NCI-H510A (cell line): Measurements from ENCODE around the gene CACNA2D4.

Source experiments
- DNase-seq: peaks from one replicate; lab custom pipeline; 2025; lab: John Stamatoyannopoulos, UW

Gene CACNA2D4

DNA sequence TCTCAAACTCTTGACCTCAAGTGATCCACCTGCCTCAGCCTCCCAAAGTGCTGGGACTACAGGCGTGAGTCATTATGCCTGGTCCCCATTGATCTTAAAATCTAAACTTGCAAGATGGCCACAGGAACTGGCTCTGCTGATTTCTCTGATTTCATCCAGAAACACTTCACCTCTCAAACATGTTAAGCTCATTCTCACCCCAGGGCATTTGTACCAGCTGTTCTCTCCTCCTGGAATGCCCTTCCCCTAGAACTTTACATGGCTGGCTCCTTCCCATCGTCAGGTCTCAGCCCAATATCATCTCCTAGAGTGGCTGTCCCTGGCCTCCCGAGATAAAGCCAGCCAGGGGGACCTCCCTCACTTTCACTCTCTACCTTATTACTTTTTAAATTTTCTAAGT, 103.3 kb downstream of the CACNA2D4 start:
- no peak for DNase-seq

- DNase-seq: no peak
Measured at GRCh38 chr12:1814266-1814665, 104.2 kb downstream of the CACNA2D4 start.

DNA sequence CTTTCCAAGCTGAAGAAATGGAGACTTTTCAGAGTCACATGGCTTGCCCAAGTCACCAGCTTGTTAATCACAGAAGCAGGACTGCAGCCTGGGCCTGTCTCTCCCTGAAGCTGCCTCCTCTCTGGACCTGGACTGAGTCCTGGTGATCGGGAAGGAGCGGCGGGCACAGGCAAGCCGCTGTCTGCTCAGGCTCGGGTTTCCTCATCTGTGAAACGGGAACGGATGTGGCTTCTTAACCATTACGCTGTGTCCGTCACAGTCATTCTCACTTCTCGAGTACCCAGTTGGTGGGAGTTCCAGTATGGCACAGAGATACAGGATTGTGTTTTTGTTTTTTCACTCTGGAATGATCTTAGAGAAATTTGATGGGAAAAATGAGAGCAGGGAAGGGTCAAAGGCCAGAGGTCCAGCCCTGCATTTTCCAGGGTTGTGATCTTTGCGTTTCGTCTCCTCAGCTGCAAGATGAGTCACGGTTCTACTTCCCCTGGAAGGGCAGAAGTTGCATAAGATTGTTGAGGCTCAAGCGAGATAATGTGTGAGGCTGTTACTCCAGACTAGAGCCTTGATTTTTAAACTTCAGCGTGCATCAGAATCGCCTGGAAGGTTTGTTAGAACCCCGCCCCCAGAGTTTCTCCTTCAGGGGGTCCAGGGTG, 105.7 kb downstream of the CACNA2D4 start:
- DNase-seq: no peak

GRCh38 chr12:1811948-1812291, 106.5 kb downstream of the CACNA2D4 start:
- DNase-seq: no peak

DNA sequence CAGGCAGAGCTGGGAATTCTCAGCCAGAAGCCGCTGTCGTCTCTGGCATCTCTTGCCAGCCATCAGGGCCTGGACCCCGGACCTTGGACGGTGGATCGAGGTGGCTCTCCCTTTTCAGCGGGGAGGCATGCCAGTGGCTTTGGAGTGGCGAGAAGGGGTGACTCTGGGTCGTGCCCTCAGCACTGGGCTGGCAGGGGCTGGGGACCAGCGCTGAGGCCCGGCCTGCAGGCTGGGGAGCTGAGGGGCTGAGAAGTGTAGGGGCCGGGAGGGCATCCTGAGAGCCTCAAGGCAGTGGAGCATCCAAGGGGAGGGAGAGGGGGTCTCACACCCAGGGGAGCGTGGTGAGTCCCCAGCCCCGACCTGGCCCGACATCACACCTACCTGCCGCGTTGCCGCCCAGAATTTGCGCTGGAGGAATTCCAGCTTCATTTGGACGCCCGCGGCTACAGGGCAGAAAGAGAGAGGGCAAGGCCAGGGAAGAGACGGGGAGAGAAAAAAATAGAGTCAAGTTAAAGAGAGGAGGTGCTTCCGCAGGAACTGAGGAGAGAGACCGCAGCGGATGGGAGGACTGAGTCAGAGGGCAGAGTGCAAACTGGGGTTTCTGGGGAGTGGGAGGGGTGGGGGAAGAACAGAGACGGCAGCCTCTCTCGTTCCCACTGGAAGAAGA, 107.0 kb downstream of the CACNA2D4 start:
- no peak for DNase-seq

- no peak for DNase-seq
Measured at GRCh38 chr12:1810931-1811280, 107.5 kb downstream of the CACNA2D4 start.

DNA sequence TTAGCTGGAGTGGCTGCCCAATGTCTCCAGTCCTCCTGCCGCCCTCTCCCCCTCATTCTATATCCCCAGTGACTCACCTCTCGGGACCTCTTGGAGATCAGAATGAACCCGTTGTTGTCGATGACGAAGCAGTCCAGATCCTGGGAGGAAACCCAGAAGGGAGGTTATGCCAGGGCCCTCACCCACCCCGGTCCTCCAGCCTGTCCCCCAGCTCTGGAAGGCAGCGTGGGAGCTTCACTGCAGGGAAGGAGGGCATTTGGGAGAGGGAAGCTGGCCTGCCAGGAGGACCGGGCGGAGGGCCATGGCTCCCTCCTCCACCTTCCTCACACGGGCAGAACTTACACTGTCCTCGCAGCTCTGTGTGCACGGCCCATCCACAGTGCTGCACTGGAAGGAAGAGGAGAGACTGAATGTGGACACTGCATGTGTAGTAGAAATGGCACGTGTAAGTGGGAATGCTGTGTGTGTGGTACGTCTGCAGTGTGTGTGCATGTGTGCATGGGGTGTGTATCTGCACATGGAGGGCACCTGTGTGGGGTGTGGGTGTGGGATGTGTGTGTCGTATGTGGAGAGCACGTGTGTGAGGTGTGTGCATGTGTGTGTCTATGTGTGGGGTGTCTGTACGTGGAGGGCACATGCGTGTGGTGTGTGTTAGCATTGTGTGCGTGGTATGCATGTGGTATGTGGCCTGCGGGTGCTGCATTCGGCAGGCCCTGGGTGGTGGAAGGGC, 108.1 kb downstream of the CACNA2D4 start:
- DNase-seq: no peak

GRCh38 chr12:1809591-1810190, 108.8 kb downstream of the CACNA2D4 start:
- DNase-seq: no peak

- DNase-seq: no peak
Measured at GRCh38 chr12:1808798-1809480, 109.5 kb downstream of the CACNA2D4 start.

DNA sequence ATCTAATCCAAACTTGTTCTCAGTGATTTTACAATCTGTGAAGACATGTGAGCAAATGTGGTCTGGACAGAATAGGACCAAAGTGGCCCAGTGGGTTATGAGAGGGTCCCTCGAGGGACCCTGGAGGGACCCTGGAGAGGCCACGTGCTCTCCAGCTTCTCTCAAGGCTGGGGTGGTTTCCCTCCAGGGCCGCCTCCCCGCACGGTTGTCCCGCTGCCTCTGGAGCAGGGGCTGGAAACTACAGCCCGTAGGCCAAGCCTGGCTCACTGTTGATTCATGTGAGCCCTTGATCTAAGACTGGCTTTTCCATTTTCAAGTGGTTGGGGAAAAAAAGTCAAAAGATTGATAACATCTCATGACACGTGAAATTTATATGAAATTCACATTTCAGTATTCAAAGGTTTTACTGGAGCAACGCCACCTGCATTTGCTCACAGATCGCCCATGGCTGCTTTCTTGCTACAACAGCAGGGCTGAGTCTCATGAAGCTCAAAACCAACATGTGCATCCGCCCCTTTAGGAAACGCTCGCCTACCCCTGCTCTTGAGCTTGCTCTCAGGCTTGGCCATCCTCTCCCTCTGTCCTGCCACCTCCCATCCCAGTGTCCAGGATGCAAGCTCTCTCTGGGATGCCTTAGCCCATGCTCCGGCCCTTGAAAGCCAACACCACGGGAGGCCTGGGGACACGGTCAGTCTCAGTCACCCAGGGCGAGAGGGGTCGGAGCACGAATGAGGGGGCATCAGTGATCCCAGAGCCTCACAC, 110.2 kb downstream of the CACNA2D4 start:
- DNase-seq: no peak

- DNase-seq: no peak
Measured at GRCh38 chr12:1807087-1807860, 111.2 kb downstream of the CACNA2D4 start.

- no peak for DNase-seq
Measured at GRCh38 chr12:1806301-1807086, 112.0 kb downstream of the CACNA2D4 start.

DNA sequence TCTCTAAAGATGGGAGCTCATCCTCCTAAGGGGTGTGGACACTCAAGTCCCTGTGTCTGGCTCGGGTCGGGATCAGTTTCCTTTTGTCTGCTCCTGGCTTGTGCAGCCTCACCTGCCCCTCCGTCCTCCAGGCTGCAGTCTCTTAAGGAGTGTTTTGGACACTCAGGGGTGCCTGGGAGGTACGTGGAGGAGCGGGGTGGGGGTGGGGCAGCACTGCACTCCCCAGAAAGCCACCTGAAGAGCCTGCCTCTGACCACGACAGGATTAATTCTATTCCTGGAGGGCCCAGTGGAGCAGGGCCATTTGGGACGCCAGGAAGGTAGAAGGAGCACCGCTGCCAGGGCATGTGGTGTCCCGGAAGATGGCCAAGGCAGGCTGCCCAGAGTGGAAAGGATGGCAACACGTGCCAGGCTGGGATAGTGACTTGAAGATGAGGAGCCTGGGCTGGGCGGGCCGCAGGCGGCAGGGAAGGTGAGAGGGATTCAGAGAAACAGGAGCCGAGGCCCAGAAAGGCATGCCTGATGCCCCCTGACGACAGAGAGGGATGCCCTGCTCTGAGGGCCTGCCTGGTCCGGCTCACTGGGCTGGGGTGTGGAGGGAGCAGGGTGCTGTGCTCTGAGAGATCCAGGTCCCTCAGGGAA, 112.9 kb downstream of the CACNA2D4 start:
- DNase-seq: no peak

GRCh38 chr12:1804545-1805332, 113.7 kb downstream of the CACNA2D4 start:
- DNase-seq: peak; percentile 80

DNA sequence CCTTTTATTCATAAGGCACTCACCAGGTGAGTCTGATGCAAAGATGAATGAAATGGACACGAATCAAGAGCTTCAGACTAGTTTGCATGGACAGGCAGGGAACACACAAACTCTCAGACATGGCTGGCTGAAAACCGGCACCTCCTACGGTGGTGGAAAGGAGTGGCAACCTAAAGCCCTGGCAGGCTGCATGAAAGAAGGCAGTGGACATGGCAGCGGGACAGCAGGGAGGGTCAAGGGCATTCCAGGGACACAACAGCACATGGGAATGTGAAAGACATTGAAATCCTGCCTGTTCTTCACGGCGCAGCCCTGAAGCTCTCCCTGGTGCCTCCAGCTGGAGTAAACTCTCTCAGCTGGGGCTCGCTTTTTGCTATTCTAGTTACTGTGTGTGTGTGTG, 114.7 kb downstream of the CACNA2D4 start:
- DNase-seq: no peak

DNA sequence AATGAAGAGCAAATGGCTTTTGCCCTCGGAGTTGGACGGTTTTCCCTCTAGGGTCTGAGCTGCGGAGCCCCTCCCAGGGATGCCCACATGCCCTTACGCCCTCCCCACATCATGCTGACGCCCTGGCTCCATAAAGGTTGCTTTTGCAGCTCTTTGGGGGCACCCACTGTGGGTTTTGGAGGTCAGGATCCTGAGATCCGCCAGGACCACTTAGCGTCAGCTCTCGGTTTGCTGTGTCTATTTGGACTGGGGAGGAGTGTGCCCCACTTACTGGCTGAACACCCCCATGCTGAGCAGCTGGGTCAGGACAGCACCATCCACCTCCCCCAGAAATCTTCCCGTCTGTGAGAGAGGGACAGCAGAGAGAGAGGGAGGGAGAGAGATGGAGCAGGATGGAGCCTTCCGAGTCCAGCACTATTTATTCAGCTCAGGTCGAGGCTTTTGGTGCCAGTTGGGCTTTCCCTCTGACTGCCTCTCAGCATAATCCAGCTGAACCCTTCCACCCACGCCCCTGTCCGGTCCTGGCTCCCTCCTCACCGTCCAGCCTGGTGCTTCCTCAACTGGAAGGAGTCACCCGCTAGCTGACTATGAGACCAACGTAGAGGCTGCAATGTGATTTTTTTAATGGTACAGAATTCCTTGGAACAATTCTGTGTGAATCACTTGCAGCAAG, 117.0 kb downstream of the CACNA2D4 start:
- no peak for DNase-seq

- DNase-seq: no peak
Measured at GRCh38 chr12:1800401-1801302, 117.8 kb downstream of the CACNA2D4 start.
